ENCODE data around the gene SPATA3. TPM values are rescaled to one million over a fixed set of nuclear protein-coding genes. Genes with fewer than 3 reads are reported as not detected.

SPATA3 gene
- total RNA-seq, 1 experiment from 2014 or later = not detected

GRCh38 chr2:231050018-231050901 is 54.3 kb downstream of the SPATA3 start:
- TF ChIP-seq, protein P1, sequence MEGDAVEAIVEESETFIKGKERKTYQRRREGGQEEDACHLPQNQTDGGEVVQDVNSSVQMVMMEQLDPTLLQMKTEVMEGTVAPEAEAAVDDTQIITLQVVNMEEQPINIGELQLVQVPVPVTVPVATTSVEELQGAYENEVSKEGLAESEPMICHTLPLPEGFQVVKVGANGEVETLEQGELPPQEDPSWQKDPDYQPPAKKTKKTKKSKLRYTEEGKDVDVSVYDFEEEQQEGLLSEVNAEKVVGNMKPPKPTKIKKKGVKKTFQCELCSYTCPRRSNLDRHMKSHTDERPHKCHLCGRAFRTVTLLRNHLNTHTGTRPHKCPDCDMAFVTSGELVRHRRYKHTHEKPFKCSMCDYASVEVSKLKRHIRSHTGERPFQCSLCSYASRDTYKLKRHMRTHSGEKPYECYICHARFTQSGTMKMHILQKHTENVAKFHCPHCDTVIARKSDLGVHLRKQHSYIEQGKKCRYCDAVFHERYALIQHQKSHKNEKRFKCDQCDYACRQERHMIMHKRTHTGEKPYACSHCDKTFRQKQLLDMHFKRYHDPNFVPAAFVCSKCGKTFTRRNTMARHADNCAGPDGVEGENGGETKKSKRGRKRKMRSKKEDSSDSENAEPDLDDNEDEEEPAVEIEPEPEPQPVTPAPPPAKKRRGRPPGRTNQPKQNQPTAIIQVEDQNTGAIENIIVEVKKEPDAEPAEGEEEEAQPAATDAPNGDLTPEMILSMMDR (IDR thresholded peaks at IDR 0.05; ENCODE audit: insufficient read depth in 1 of 2, low read depth in 1 of 2, low read length in 1 of 2, severe bottlenecking in 1 of 2, unreplicated experiment in 1 of 2) = no peak
- H3K36me3 ChIP-seq (ENCODE audit: control insufficient read depth, insufficient read depth, low read length) = 0 out of 2 replicates have a peak, but pooled peaks cover 3% of the 10 kb centered on the region
- peaks cover 45% of the 10 kb centered on the region for H3K4me1 ChIP-seq
- peak overlapping the region; percentile 7; the same call in 1 of the 2 replicates for H3K4me3 ChIP-seq (ENCODE audit: low read depth, low read length)
- H3K9me3 Mint-ChIP-seq (ENCODE audit: unreplicated experiment) = no peaks in the 10 kb centered on the region
- BruUV-seq (replicated peaks) = TSS peak; percentile 84
- no peaks in the 10 kb centered on the region for H3K9me3 ChIP-seq
- ChIA-PET POLR2A (interaction anchor here (0.6 to 2.7 kb wide), 8 partner anchors 9 to 336 kb away, joined by 3 to 15 read pairs (median 3); partner anchors contain the start of gene C2orf72), CTCF (interaction anchor here (0.7 to 3.2 kb wide), 7 partner anchors 9 to 226 kb away, joined by 3 to 15 read pairs (median 3); partner anchors contain the start of gene ITM2C)
- peaks cover 58% of the 10 kb centered on the region for H3K36me3 Mint-ChIP-seq (ENCODE audit: insufficient read depth, unreplicated experiment)
- no peaks in the 10 kb centered on the region for H3K27me3 ChIP-seq (replicated peaks; ENCODE audit: control insufficient read depth, insufficient read depth, low read length)
- H3K27ac Mint-ChIP-seq (ENCODE audit: unreplicated experiment) = peak overlapping the region; percentile 50
- H3K27me3 Mint-ChIP-seq (ENCODE audit: insufficient read depth, unreplicated experiment) = no peaks in the 10 kb centered on the region
- DNase-seq = peak; percentile 86 to 91
- peak overlapping the region; percentile 38 for H3K4me3 Mint-ChIP-seq (ENCODE audit: unreplicated experiment)
- no peaks in the 10 kb centered on the region for H3K4me1 Mint-ChIP-seq (ENCODE audit: low read depth, unreplicated experiment)
- intact Hi-C loops (cut with micrococcal nuclease; ENCODE audit: unreplicated experiment) = loop anchor here (1.0 kb wide), 4 partner anchors 16 to 226 kb away; no protein-coding TSS in a partner anchor

GRCh38 chr2:231051116-231051515 is 55.2 kb downstream of the SPATA3 start:
- H3K27me3 Mint-ChIP-seq (ENCODE audit: insufficient read depth, unreplicated experiment) = no peaks in the 10 kb centered on the region
- H3K4me3 Mint-ChIP-seq (ENCODE audit: unreplicated experiment) = no peak overlapping the region
- ChIA-PET CTCF (interaction anchor here (1.4 to 3.2 kb wide), 3 partner anchors 12 to 227 kb away, joined by 6 to 15 read pairs (median 8); no protein-coding TSS in a partner anchor), POLR2A (interaction anchor here (0.5 to 2.7 kb wide), 6 partner anchors 15 to 163 kb away, joined by 3 to 15 read pairs (median 3); no protein-coding TSS in a partner anchor)
- Histone ChIP-seq H3K27me3 (replicated peaks; ENCODE audit: control insufficient read depth, insufficient read depth, low read length) (no peaks in the 10 kb centered on the region), H3K36me3 (ENCODE audit: control insufficient read depth, insufficient read depth, low read length) (0 out of 2 replicates have a peak, but pooled peaks cover 3% of the 10 kb centered on the region), H3K9me3 (no peaks in the 10 kb centered on the region), H3K4me1 (peaks cover 45% of the 10 kb centered on the region), H3K4me3 (ENCODE audit: low read depth, low read length) (no peak overlapping the region)
- intact Hi-C loops (cut with micrococcal nuclease; ENCODE audit: unreplicated experiment) = no loop called here
- no peaks in the 10 kb centered on the region for H3K4me1 Mint-ChIP-seq (ENCODE audit: low read depth, unreplicated experiment)
- peaks cover 50% of the 10 kb centered on the region for H3K36me3 Mint-ChIP-seq (ENCODE audit: insufficient read depth, unreplicated experiment)
- no TSS peak for BruUV-seq (replicated peaks)
- H3K9me3 Mint-ChIP-seq (ENCODE audit: unreplicated experiment) = no peaks in the 10 kb centered on the region
- peak overlapping the region; percentile 50 for H3K27ac Mint-ChIP-seq (ENCODE audit: unreplicated experiment)
- no peak for DNase-seq
- TF ChIP-seq, protein P1 (IDR thresholded peaks at IDR 0.05; ENCODE audit: insufficient read depth in 1 of 2, low read depth in 1 of 2, low read length in 1 of 2, severe bottlenecking in 1 of 2, unreplicated experiment in 1 of 2) = no peak

All from Caco-2 (cell line).